Stimulated activated CD4-positive, alpha-beta T cell treated with anti-CD3 and anti-CD28 coated beads, TNF-alpha, amount 100 ng/mL, for 24 hours (primary cell): Measurements from ENCODE around the gene IL4R.

Experiments used
- DNase-seq, 3 experiments: peaks; one replicate each; pipeline ENCODE4 v3.0.0-alpha.2; 2020; ENCODE audit warnings: low read depth in 3 of 3

The IL4R gene

GRCh38 chr16:27315333-27316037 lies 1.7 kb downstream of the IL4R start:
- peak in 2 of 3 experiments; percentile 17 to 65 for DNase-seq

- DNase-seq = no peak
Measured at GRCh38 chr16:27316038-27316680, 2.4 kb downstream of the IL4R start.

- DNase-seq = no peak
Measured at GRCh38 chr16:27317320-27317719, 3.5 kb downstream of the IL4R start.

GRCh38 chr16:27317738-27318391 lies 4.1 kb downstream of the IL4R start:
- peak in 2 of 3 experiments; percentile 43 to 56 for DNase-seq

- peak; percentile 34 to 55 (median 42) for DNase-seq
Measured at GRCh38 chr16:27318392-27319256, 4.8 kb downstream of the IL4R start.

- DNase-seq = no peak
Measured at GRCh38 chr16:27319257-27319965, 5.6 kb downstream of the IL4R start.

- no peak for DNase-seq
Measured at GRCh38 chr16:27320261-27321012, 6.7 kb downstream of the IL4R start.

GRCh38 chr16:27321013-27321915 lies 7.5 kb downstream of the IL4R start:
- no peak for DNase-seq

- no peak for DNase-seq
Measured at GRCh38 chr16:27322858-27323780, 9.3 kb downstream of the IL4R start.

- DNase-seq = no peak
Measured at GRCh38 chr16:27323781-27324561, 10.2 kb downstream of the IL4R start.

GRCh38 chr16:27324851-27325301 lies 11.1 kb downstream of the IL4R start:
- no peak for DNase-seq

GRCh38 chr16:27325736-27326135 lies 12.0 kb downstream of the IL4R start:
- no peak for DNase-seq

GRCh38 chr16:27326251-27326650 lies 12.5 kb downstream of the IL4R start:
- DNase-seq = no peak

- peak in 2 of 3 experiments; percentile 13 to 54 for DNase-seq
Measured at GRCh38 chr16:27326738-27327585, 13.2 kb downstream of the IL4R start.

GRCh38 chr16:27327586-27327915 lies 13.8 kb downstream of the IL4R start:
- DNase-seq = no peak

GRCh38 chr16:27328937-27329336 lies 15.2 kb downstream of the IL4R start:
- no peak for DNase-seq
